Kasumi-1 (cell line): ENCODE results near the gene LMCD1.

ENCODE experiments used
- DNase-seq, 2 experiments: peaks; one replicate each; lab custom pipeline; 2025; lab: John Stamatoyannopoulos, UW

LMCD1 gene, protein sequence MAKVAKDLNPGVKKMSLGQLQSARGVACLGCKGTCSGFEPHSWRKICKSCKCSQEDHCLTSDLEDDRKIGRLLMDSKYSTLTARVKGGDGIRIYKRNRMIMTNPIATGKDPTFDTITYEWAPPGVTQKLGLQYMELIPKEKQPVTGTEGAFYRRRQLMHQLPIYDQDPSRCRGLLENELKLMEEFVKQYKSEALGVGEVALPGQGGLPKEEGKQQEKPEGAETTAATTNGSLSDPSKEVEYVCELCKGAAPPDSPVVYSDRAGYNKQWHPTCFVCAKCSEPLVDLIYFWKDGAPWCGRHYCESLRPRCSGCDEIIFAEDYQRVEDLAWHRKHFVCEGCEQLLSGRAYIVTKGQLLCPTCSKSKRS

DNA sequence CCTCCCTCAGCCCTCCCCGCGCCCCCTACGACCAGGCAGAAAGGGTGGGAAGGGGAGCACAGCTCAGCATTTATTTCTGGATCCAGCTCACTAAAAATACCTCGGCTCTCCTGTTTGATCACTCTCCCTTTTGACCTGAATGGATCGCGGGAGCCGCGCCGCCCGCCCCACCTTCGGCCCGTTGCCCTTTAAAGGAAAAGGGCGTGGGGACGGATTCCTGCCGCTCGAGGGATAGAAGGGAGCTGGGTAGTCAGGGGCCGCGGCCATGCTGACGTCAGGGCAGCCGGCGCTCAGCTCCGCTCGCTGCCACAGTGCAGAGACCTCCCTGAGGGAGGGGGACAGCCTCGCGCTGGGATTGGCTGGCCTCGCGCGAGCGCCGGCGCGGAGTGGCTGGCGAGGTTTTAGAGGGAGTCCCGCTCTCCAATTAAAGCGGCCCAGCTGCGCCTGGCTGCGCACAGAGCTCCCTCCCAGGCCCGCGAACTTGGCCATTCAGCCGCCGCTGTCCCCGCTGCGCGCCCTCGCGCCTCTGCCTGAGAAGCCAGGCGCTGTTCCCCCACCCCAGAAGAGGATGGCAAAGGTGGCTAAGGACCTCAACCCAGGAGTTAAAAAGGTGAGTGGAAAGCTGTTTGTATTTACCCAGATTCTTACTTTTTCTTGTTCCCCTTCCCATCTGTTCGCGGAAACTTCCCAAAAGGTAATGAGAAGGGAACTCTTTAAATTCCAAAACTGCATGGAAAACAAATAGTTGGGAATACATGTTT is at the start of gene LMCD1:
TSS of gene LMCD1 (plus strand) at position 453 of the 761 bp plus-strand sequence. CDS start at position 569, 116 bp downstream.
- DNase-seq: peak; percentile 83 to 87

DNA sequence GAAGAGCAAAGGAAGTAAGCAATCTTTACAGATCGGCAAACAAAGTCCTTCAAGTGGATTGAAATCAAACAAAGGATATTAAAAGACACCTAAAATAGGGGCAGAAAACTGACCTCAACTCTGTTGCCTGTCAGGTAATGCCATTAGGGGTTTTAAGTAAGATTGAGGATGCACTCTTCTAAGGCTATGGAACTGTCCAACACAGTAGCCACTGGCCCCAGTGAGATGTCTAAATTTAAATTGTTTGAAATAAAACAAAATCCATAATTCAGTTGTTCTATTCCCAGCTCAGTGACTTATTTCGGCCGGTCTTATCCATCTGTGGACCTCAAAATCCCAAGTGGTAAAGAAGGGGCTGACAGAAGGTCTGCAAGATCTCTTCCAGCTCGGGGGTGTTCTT is 49.5 kb upstream of the LMCD1 start:
- no peak for DNase-seq

DNA sequence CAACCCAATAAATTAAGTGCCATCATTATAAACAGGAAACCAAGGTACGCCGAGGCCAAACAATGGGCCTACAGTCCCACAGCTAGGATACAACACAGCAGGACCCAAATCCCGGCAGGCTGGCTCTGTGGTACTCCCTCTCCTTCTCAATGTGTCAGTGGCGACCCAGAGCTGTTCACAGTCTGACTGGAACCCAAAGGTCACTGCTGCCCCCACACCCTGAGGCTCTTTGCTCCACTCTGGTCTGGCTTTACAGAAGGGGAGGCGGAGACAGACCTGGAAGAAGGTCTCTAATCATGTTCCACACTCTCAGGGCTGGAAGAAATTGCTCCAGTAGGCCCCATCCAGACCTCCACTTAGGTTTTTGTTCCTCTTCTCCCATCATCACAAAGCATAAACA is 48.5 kb upstream of the LMCD1 start:
- no peak for DNase-seq

DNA sequence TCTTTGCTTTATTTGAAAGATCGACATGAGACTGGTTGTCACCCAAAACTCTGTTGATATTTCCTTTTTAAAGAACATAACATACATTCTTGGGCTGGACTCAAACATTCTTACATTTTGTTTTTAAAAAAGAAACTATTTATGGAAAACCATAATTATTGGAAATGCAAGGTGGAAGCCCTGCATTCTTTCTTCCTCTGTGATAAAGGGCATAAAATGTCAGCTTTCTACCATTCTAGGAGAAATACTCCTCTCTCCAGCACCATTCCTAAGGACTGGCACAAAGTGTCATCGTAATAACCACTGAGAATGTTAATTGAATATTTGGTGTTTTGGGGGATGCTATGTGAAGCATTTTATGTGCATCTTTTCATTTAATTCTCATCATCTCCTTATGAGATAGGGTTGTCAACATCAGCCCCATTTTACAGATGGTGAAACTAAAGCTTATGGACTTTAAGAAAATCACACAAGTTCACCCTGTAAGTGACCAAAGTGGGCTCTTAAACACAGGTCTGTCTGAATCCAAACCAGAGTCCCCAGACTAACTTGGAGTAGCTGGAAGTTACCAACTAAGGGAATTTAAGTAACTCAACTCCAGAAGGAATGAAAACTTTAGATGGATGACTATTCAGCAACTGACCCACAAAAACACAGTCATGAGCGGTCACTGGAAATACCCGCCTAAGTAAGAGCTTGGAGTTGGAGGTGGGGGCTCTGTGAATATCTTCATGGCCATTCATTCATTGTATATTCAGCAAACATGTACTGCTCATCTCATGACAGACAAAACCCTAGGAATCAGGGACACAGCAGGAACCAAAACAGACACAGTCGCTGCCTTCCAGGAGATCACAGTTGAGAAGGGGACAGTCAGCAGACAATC is 45.9 kb upstream of the LMCD1 start:
- DNase-seq: no peak

DNA sequence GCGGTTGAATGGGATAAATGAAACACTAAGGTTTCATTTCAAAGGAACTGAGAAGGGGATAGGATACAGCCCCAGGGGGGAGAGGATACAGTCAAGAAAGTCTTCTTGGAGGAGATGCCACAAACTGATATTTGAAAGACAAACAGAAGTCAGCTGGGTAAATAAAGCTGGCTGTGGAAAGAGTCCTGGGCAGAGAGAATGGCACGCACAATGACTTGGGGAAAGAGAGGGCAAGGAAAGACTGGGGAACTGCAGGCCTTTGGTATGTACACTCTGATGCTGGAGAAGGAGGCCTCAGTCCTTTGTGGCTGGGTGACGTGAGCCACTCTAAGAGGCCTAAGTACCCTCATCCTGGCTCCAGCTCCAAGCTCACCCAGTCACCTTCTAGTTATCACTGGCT is 45.2 kb upstream of the LMCD1 start:
- no peak for DNase-seq

DNA sequence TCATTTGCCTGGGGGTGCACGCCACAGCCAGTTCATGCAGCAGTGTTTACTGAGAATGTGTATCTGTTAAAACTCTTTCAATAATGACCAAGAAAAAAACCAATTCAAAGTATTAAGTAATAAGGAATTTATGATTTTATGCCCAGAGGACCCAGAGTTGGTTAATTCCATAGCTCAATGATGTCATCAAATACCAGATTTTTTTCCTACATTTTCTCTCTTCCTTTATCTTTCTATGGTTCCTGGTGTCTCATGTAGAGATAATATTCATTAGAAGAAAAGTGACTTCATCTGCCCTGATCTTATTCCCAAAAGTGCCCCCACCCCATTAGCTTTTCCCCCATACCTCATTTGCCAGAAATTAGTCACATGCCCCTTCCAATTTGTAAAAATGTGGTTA is 44.6 kb upstream of the LMCD1 start:
- DNase-seq: no peak

DNA sequence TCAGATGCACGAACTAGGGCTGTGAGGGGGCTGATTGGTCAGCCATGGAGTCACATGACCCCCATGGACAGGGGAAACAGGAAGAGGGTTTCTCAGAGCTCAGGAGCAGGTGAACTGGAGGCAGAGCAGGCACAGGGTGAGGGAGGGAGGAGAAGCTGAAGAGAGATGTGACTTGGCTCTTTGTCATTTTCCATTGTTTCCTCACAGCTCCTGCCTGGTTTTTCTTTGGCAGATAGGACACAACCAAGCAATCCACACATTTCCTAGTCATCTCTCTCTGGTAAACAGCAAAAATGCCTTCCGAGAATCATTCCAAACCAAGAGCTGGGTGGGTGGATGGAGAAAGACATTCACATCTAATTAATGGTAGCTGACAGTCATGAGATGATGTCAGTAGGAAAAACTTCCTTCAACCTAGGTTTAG is 43.4 kb upstream of the LMCD1 start:
- no peak for DNase-seq

DNA sequence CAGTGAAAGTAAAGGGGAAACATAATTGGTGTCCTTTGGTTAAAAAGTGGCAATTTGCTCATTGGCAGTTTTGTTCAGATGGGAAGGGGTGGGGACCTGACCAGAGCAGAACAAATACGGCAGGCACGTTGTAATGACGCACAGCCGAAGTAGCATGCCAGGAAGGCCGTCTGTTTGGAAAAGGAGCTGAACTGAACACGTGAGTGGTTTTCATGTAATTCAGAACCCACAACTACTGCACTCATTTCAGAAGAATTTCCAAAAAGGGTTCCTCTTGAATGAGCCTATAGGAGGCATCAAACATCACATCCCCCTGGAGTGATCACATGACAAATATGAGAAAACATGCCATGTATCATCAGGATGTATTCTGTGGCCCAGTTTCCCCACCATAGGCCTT is 42.9 kb upstream of the LMCD1 start:
- no peak for DNase-seq

DNA sequence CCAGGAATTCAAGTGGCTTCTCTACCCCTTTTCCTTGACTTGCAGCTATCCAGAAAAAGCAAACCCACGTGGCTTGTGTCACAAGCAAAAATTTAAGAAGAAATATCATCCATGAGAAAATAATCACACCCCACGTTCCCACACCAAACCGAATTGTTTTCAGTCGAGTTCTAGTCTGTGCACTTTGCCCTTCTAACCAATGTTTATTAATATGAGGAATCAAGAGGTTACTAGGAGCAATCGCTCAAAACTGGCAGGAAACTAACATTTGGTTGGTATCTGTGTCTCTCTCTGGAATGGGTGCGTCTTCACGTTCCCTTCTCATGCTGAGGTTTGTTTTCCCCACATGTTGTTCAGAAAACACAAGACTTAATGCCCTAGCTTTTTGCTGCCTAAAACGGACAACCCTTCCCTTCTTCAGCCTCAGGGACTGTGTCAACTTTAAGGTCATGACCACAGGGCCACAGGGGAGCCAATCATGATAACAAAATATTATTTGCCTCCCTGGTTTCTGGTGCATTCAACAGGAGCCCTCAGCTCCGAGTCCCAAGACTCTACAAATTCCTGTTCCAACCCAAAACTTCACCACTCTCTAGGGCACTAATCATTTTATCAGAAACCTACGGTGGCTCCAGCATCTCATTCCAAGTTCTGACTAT is 41.4 kb upstream of the LMCD1 start:
- DNase-seq: no peak

DNA sequence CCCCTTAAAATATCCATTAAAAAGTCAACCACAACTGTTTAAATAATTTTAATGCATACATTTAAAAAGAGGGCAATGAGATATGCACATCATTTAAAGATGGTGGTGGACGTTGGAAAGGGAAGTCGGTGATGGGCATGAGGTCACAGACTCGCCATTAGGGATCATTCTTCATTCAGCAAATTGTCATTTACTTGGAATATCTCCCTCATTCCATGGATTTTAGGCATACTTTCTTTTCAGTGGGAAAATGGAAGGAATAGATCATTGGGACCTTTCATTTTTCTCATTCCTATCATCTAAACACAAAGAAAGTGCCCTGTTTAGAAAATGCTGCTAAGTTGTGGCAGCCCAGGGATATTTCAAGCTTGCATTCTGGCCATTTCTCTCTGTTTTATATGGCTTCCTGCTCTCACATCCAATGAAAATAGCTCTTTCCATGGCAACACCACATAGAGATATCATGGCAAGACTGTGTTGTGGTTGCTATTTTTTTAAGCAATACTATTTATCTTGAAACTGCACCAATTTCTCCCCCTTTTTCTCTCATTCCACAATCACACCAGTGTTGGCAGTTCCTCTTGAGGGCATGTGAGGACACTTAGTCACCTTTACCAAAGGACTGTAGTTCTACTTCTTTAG is 40.7 kb upstream of the LMCD1 start:
- no peak for DNase-seq

DNA sequence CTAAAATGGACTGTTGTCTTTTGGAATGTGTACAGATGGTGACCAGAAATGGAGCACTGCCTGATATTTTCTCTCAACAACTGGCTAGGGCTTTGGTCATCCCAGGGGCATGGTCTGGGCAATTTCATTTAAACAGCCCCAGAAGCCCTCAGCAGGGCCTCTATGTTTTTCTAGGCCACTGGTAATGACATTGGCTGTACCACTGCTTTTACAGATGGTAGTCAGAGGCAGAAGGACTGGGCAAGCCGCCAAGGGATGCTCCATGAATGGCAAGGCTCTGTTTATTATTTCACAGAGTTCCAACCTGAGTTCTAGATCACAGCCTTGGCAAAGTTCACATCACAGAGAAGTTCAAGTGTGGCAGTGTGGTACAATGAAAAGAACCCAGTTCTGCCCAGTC is 37.0 kb upstream of the LMCD1 start:
- DNase-seq: no peak

DNA sequence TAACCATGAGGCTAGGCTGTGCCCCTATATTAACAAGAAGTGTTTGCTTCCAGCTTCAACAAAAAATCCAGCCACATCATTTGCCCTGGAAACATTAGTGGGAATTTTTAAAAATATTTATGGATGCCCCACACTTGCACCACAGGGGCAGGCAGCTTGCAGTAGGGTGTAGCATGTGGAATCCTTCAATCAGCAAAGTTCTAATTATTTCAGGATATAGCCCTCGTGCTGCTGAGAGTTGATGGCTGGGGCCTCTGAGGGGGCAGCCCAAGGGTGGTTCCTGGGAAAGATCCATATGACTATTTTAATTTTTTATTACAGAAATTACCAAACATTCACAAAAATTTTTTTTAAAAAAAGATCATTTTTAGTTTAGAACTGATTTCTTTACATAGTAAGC is 35.1 kb upstream of the LMCD1 start:
- no peak for DNase-seq

DNA sequence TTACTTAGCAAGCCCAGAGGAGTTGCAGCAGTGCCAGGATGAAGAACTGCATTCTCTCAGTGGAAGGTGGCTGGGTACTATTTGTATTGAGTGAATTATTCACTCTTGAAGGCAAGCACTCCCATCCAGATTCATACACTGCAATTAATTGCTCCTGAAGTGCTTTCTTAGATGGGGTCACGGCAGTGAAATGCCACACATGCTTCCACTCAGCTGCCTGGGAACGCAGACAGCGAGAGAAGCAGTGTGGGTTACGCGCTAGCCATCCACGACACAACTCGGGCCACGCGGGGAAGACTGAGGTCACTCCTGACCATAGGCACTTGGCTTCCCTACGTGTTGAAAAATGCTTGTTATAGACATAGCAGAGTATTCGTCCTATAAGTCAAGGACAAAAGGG is 30.8 kb upstream of the LMCD1 start:
- DNase-seq: no peak

DNA sequence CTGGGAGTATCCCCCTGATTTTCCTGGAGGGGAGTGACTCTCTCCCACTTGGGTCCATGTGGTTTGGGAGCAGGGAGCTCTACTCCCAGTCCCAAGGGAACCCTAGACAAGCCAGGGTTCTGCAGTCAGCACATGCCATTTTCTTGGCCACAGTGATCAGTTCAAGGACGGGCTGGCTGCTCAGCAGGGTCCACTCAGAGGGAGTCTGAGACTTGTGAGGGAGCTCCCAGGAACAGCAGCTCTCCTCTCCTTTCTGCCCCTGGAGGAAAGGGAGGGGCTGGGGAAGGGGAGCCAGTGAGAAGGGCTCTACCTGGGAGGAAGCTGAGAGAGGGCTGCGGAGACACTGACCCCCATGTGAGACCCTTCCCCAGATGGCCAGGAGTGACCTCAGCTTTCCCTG is 29.1 kb upstream of the LMCD1 start:
- no peak for DNase-seq

DNA sequence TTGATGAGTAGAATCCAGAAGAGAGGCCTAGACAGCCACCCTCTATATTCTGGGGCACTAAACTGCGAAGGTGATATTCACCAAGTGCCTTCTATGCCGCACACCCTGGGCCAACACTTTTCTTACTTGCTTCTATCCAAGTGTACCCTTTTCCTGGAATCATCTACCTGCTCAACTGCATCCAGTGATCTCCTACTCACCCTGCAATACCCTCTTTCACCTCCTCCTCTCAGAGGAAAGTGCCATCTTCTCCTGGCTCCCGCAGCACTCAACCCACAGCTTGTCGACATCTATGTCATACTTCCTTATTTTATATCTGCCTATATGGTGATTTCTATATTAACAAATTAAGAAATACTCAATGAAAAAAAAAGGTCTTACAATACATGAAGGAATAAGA is 28.6 kb upstream of the LMCD1 start:
- DNase-seq: no peak

DNA sequence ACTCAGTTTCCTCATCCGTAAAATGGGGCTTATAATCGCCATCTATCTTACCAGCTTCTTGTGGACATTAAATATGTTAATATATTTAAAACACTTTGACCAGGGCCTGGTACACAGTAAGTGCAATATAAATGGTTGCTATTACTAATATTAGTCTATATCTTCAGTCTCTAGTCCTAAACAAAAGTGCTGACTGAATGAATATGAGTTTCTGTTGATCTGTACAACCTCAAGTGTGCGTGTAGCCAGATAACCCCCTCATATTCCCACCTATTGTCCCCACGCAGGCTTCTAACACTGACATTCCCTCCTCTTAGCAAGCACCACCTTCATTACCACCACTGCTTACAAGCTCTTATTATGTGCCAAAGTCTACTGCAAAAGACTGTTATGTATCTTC is 27.6 kb upstream of the LMCD1 start:
- no peak for DNase-seq

DNA sequence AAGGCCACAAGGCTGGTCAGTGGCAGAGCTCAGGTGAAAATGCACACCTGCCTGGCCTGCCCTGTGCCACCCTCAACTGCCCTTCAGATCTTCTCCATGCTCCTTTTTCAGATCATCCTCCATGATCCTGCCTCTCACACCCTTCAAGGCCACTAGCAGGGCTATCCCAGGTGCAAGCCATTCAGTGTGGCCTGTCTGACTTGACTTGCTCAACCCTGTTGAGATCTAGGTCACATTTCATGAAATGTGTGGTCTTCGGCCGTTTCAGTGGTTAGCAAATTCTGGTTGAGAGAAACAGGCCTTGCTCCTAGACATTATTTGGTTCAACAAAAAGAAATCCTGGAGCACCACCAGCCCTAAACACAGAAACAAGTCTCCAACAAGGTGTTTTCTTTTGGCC is 26.6 kb upstream of the LMCD1 start:
- DNase-seq: no peak

DNA sequence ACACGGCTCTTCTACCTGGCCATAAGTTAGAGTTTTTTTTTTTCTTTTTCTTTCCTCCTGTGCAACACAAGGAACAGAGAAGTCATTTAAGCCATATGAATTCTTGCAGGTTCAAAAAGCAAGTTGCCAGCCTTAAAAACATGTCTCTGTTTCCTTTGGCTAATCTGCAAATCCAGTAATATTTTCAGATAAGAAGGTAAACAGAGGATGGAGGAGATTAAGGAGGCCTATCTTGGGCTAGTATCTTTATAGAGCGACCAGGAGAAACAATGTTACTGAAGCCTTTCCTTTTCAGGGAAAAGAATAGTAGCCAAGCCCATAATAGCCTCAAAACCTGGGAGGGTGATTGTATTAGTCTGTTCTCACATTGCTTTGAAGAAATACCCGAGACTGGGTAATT is 20.9 kb upstream of the LMCD1 start:
- DNase-seq: no peak

DNA sequence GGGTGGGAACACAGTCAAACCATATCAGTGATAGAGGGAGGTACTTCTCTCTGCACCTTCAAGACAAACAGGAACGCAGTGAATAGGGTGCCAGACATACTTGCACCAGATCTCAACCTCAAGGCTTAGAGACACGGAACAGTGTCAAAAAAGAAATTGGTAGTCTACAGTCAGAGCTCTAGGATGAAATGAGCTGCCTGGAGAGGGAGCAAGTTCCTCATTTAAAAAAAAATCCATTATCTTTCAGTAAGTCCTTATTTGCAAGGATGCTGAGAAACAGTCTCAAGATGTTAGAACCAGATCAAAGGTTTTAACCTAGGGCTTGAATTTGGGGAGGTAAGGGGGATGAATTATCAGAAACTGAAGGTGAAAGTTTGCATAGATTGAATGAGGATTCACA is 20.2 kb upstream of the LMCD1 start:
- peak; percentile 13 for DNase-seq

DNA sequence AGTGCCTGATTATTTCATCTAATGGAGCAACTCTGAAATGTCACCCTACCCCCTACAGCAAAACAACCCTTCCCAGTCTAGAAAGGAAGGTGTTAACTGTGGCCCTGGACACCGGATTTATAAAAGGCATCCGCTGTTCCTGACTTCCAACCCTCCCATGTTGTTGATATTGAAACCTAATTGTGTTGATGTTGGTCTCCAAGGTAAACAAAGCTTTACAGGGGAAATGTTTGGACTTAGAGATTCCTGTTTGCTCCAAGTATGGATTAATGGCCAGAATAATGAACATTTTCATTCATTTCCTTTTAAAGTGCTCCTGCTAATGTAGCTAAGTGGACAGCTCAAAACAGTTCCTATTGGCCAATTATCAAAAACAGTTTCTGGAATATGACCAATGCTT is 19.4 kb upstream of the LMCD1 start:
- no peak for DNase-seq

DNA sequence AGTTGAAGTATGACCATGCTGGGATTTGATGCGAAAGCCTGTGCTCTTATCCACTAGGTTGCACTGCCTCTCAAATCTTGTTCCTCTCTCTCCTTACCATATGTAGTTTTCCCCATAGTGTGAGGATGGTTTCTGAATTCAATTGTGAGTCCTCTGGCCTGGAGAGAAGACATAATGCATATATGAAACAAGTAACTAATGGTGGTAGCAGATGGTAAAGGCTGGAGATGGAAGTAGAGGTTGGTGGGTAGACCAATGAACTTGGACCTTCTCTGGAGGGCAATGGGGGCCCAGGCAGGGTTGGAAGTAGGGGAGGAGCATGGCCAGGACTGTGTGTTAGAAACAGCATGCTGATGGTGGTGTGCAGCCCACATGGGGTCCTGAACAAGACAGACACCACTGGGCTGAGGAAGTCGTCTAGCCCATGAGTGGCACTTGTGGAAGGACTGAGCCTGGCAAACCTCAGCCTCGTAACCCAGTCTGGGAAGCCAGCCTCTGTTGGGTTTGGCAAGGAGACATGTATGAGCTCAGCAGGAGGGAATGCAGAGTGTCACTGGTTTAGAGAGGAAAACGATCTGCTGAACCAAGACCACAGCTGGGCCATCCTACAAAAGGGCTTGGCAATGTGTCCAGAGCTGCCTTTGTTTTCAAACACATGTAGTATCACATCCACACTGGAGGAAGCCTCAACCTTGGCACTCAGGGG is 18.5 kb upstream of the LMCD1 start:
- DNase-seq: no peak
